Measurements from ENCODE around the gene HMCN1.

The HMCN1 gene

DNA sequence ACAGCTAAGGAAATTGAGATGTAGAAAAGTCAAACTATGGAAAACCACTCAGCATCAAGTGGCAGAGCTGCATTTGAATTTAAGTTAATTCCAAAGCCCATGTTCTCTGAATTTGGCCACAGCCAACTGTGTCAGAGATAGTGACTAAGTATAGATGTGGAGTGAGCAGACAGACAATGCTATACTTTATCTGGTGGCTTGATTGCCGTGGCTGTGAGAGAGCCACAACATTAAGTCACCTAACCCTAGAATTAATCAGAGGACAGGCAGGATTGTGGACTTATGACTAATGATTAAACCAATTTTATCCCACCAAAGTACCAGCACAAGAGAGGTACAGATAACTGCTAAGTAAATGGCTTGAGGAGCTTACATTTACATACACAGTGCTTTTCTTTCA lies 431.1 kb downstream of the HMCN1 start:
- TF ChIP-seq, protein P1, sequence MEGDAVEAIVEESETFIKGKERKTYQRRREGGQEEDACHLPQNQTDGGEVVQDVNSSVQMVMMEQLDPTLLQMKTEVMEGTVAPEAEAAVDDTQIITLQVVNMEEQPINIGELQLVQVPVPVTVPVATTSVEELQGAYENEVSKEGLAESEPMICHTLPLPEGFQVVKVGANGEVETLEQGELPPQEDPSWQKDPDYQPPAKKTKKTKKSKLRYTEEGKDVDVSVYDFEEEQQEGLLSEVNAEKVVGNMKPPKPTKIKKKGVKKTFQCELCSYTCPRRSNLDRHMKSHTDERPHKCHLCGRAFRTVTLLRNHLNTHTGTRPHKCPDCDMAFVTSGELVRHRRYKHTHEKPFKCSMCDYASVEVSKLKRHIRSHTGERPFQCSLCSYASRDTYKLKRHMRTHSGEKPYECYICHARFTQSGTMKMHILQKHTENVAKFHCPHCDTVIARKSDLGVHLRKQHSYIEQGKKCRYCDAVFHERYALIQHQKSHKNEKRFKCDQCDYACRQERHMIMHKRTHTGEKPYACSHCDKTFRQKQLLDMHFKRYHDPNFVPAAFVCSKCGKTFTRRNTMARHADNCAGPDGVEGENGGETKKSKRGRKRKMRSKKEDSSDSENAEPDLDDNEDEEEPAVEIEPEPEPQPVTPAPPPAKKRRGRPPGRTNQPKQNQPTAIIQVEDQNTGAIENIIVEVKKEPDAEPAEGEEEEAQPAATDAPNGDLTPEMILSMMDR (IDR thresholded peaks at IDR 0.05; ENCODE audit: low read depth, low read length), result no peak
- TF ChIP-seq, protein P2, sequence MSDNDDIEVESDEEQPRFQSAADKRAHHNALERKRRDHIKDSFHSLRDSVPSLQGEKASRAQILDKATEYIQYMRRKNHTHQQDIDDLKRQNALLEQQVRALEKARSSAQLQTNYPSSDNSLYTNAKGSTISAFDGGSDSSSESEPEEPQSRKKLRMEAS (IDR thresholded peaks at IDR 0.05; ENCODE audit: low read depth, low read length), result no peak
- no peak for TF ChIP-seq MYC (IDR thresholded peaks at IDR 0.05; ENCODE audit: low read depth, low read length)
- no peak for TF ChIP-seq POLR2A (IDR thresholded peaks at IDR 0.05; ENCODE audit: extremely low read depth, insufficient read length)
- no peak for DNase-seq (ENCODE audit: low read depth)
- H3K4me3 ChIP-seq (ENCODE audit: low read depth, low read length), result no peak overlapping the region

DNA sequence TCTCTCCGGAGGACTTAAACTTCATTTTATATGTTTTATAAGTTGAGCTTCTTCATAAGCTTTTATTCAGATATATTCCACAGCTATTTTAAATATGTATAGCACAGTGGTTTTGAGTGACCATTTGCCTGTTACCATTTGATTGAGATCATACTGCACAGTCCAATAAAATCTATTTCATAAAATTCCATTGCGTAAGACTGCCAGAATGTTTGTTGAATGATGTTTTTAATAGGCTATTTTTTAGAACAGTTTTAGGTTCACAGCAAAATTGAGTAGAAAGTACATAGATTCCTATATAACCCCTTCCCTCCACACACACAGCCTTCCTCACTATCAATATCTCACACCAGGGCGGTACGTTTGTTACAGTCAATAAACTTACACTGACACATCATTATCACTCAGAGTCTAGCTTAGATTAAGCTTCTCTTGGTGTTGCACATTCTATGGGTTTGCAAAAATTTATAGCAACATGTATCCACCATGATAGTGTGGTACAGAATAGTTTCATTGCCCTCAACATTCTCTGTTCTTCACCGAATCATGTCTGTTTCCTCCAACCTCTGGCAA lies 433.0 kb downstream of the HMCN1 start:
- DNase-seq (ENCODE audit: low read depth), result no peak
- TF ChIP-seq MYC (IDR thresholded peaks at IDR 0.05; ENCODE audit: low read depth, low read length) (no peak), POLR2A (IDR thresholded peaks at IDR 0.05; ENCODE audit: extremely low read depth, insufficient read length) (no peak)
- H3K4me3 ChIP-seq (ENCODE audit: low read depth, low read length), result no peak overlapping the region

DNA sequence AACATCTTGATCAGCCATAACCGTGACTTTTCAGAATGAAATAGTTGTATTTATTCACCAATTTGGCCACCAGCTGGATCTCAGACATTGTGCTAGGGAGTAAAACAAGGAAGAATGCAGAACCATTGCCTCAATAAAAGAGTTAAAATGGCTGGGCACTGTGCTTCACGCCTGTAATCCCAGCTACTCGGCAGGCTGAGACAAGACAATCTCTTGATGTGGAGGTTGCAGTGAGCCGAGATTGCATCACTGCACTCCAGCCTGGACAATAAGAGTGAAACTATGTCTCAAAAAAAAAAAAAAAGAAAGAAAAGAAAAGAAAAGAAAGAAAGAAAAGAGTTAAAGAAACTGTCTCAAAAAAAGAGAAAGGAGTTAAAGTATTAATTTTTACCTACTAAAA lies 441.4 kb downstream of the HMCN1 start:
- no peak overlapping the region for H3K4me3 ChIP-seq (ENCODE audit: low read depth, low read length)
- no peak for DNase-seq (ENCODE audit: low read depth)
- TF ChIP-seq, protein P1 (IDR thresholded peaks at IDR 0.05; ENCODE audit: low read depth, low read length), result no peak
- TF ChIP-seq, protein P2 (IDR thresholded peaks at IDR 0.05; ENCODE audit: low read depth, low read length), result no peak
- no peak for TF ChIP-seq POLR2A (IDR thresholded peaks at IDR 0.05; ENCODE audit: extremely low read depth, insufficient read length)
- no peak for TF ChIP-seq MYC (IDR thresholded peaks at IDR 0.05; ENCODE audit: low read depth, low read length)

DNA sequence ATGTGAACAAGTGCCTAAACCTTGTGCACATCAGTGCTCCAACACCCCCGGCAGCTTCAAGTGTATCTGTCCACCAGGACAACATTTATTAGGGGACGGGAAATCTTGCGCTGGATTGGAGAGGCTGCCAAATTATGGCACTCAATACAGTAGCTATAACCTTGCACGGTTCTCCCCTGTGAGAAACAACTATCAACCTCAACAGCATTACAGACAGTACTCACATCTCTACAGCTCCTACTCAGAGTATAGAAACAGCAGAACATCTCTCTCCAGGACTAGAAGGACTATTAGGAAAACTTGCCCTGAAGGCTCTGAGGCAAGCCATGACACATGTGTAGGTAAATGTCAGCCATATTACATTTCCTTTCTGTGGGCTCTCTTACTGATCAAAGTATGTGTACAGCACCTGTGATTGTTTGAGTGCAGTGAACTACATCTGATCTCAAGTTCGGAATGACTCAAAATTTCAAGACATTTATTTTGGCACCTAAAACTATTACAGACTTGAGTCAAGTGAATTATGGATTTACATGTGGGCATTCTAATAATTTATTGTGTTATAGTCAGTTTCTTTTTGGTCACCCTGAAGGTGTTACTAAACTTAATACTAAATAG lies 444.3 kb downstream of the HMCN1 start:
- H3K4me3 ChIP-seq (ENCODE audit: low read depth, low read length), result no peak overlapping the region
- TF ChIP-seq POLR2A (IDR thresholded peaks at IDR 0.05; ENCODE audit: extremely low read depth, insufficient read length) (no peak), MYC (IDR thresholded peaks at IDR 0.05; ENCODE audit: low read depth, low read length) (no peak)
- TF ChIP-seq, protein P2 (IDR thresholded peaks at IDR 0.05; ENCODE audit: low read depth, low read length), result no peak
- TF ChIP-seq, protein P1 (IDR thresholded peaks at IDR 0.05; ENCODE audit: low read depth, low read length), result no peak
- DNase-seq (ENCODE audit: low read depth), result no peak

DNA sequence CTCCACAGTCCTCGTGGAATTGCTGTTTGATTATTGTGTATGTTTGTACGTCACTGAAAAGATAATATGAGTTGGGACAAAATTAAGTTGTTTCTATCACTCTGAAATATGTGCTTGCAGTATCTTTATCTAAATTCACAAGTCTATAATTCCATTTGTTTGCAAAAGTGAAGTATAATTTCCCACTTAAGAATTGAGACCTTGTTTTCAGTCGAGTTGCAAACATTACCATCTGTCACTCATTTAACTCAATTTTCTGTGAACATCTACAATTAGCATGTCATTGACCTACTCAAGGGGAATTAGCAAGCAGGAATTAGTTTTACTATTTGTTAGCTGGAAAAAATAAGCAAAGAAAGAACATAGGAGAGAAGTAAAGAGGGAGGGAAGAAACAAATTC lies 445.0 kb downstream of the HMCN1 start:
- TF ChIP-seq MYC (IDR thresholded peaks at IDR 0.05; ENCODE audit: low read depth, low read length), result no peak
- TF ChIP-seq POLR2A (IDR thresholded peaks at IDR 0.05; ENCODE audit: extremely low read depth, insufficient read length), result no peak
- TF ChIP-seq, protein P2 (IDR thresholded peaks at IDR 0.05; ENCODE audit: low read depth, low read length), result no peak
- no peak overlapping the region for H3K4me3 ChIP-seq (ENCODE audit: low read depth, low read length)
- DNase-seq (ENCODE audit: low read depth), result no peak

DNA sequence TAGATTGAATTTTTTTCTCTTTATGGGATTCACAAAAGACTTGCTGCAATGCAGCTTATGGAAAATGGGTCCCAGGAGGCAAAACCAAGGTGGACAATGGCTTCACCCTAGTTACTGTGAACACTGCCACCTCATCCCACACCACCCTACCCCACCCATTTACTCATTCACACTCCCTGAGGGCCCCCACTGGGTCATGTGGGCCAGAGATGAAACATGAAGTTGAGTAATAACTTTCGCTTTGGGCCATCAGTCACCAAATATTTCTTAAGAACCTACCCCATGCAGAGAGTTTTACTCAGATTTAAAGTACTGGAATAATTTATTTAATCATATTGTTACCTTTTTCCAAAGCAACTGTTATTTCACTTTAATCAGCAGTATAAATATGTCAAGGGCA lies 449.0 kb downstream of the HMCN1 start:
- no peak overlapping the region for H3K4me3 ChIP-seq (ENCODE audit: low read depth, low read length)

More for the DNA sequence above, 449.0 kb downstream of the HMCN1 start:
- no peak for DNase-seq (ENCODE audit: low read depth)
- TF ChIP-seq MYC (IDR thresholded peaks at IDR 0.05; ENCODE audit: low read depth, low read length) (no peak), POLR2A (IDR thresholded peaks at IDR 0.05; ENCODE audit: extremely low read depth, insufficient read length) (no peak)
- TF ChIP-seq, protein P2 (IDR thresholded peaks at IDR 0.05; ENCODE audit: low read depth, low read length), result no peak
- TF ChIP-seq, protein P1 (IDR thresholded peaks at IDR 0.05; ENCODE audit: low read depth, low read length), result no peak
